Caco-2 (cell line): Measurements from ENCODE around the gene PAFAH2. TPM values are rescaled to one million over a fixed set of nuclear protein-coding genes. Genes with fewer than 3 reads are reported as not detected.

Experiments
- BruUV-seq: library from RNA; stranded (reverse); fragments of 400-500 nt; replicated peaks from 2 replicates; lab custom pipeline; 2021; lab: Mats Ljungman, UMichigan
- CTCF ChIA-PET: fragments of 300-600 bp; sonication (Branson Sonifier 250); formaldehyde crosslinking; loops from one replicate; lab custom pipeline; 2022; ENCODE audit warnings: antibody characterized with exemption; lab: Charles Lee
- POLR2A ChIA-PET: fragments of 300-600 bp; sonication (Branson Sonifier 250); formaldehyde crosslinking; loops from one replicate; lab custom pipeline; 2022; ENCODE audit warnings: antibody characterized with exemption; lab: Charles Lee
- DNase-seq, 2 experiments: peaks; one replicate each; pipeline versions ENCODE4 v3.0.0 to v3.0.0-alpha.2; 2020 to 2022
- H3K27me3 ChIP-seq: replicated peaks from 2 replicates; pipeline ENCODE4 v1.6.0; 2011; ENCODE audit warnings: low read length; ENCODE audit not compliant: control insufficient read depth, insufficient read depth
- H3K36me3 ChIP-seq: 2 replicates; pipeline ENCODE4 v1.5.1; 2011; ENCODE audit warnings: low read length; ENCODE audit not compliant: control insufficient read depth, insufficient read depth
- H3K4me1 ChIP-seq: fragments of 250-450 bp; sonication (Bioruptor Pico); 2 replicates; pipeline ENCODE4 v1.5.1; 2020; ENCODE audit warnings: mild to moderate bottlenecking
- H3K4me3 ChIP-seq: 2 replicates; pipeline ENCODE4 v1.5.1; 2011; ENCODE audit warnings: low read depth, mild to moderate bottlenecking, control low read depth, low read length
- H3K9me3 ChIP-seq: fragments of 250-450 bp; sonication (Bioruptor Pico); 2 replicates; pipeline ENCODE4 v1.5.1; 2020; ENCODE audit warnings: mild to moderate bottlenecking, moderate library complexity
- H3K27ac Mint-ChIP-seq: one replicate; pipeline ENCODE4 v1.8.0; 2022; ENCODE audit warnings: mixed read lengths; ENCODE audit not compliant: unreplicated experiment
- H3K27me3 Mint-ChIP-seq: one replicate; pipeline ENCODE4 v1.8.0; 2022; ENCODE audit warnings: mixed read lengths; ENCODE audit not compliant: insufficient read depth, unreplicated experiment
- H3K36me3 Mint-ChIP-seq: one replicate; pipeline ENCODE4 v1.8.0; 2022; ENCODE audit warnings: mild to moderate bottlenecking, mixed read lengths; ENCODE audit not compliant: insufficient read depth, unreplicated experiment
- H3K4me1 Mint-ChIP-seq: one replicate; pipeline ENCODE4 v1.8.0; 2022; ENCODE audit warnings: low read depth, mixed read lengths; ENCODE audit not compliant: unreplicated experiment
- H3K4me3 Mint-ChIP-seq: one replicate; pipeline ENCODE4 v1.8.0; 2022; ENCODE audit warnings: mild to moderate bottlenecking, moderate library complexity, mixed read lengths; ENCODE audit not compliant: unreplicated experiment
- H3K9me3 Mint-ChIP-seq: one replicate; pipeline ENCODE4 v1.8.0; 2022; ENCODE audit warnings: mixed read lengths; ENCODE audit not compliant: unreplicated experiment
- intact Hi-C: fragments of 100-400 bp; cut with micrococcal nuclease; formaldehyde crosslinking; loops from one replicate; pipeline ENCODE4 v1.10.0; 2022; ENCODE audit not compliant: unreplicated experiment
- total RNA-seq: library from RNA; stranded (reverse); gene quantifications from 2 replicates; pipeline ENCODE4 v1.2.3, GENCODE V29; 2022
- TF ChIP-seq, protein P1 (sequence below), 2 experiments: fragments of 200-600 bp in 1 of 2; IDR thresholded peaks; 1 replicate in 1 of 2; 2 replicates in 1 of 2; pipeline versions ENCODE4 v1.5.1 to v1.8.0; 2011 to 2022; ENCODE audit warnings: antibody characterized with exemption in 1 of 2, control low read depth in 1 of 2, inconsistent platforms in 1 of 2, low read depth in 1 of 2, low read length in 1 of 2, mild to moderate bottlenecking in 1 of 2, moderate library complexity in 1 of 2; ENCODE audit not compliant: insufficient read depth in 1 of 2, severe bottlenecking in 1 of 2, unreplicated experiment in 1 of 2

PAFAH2 gene
- total RNA-seq, 1 experiment from 2014 or later = 8.0 TPM

DNA sequence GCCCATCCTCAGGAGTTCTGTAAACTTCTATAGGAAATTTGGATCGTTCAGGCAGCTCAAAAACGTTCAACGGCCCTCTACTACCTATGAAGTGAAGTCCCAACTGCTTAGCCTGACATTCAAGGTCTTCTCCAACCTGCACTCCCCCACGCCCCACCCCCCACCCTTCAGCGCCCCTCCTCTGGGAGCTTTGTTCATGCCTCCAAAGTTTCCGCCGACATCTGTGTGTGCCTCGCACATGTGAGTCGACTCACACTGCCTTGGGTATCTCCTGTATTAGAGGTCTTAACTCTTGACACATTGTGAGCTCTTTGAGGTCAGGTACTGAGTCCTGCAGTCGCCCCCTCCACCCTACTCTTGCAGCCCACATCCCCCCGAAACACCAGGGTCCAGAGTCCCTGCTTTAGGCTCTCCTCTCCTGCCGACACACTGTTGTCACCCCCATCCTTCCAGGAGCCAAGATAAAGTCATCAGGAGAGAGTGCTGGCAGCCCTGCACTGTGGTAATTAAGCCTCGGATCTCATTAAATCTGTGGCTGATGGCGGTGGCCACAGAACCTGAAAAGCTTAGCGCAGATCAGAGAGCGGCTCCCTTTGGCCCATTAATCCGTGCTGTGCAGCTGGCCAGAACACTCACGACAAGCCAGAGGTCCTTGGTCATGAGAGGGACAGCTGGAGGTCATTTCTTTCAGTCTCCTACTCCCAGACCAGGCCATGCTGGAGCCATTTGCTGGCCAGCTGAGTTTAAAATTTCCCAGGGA, 1.4 kb upstream of the PAFAH2 start:
- BruUV-seq = no TSS peak

DNA sequence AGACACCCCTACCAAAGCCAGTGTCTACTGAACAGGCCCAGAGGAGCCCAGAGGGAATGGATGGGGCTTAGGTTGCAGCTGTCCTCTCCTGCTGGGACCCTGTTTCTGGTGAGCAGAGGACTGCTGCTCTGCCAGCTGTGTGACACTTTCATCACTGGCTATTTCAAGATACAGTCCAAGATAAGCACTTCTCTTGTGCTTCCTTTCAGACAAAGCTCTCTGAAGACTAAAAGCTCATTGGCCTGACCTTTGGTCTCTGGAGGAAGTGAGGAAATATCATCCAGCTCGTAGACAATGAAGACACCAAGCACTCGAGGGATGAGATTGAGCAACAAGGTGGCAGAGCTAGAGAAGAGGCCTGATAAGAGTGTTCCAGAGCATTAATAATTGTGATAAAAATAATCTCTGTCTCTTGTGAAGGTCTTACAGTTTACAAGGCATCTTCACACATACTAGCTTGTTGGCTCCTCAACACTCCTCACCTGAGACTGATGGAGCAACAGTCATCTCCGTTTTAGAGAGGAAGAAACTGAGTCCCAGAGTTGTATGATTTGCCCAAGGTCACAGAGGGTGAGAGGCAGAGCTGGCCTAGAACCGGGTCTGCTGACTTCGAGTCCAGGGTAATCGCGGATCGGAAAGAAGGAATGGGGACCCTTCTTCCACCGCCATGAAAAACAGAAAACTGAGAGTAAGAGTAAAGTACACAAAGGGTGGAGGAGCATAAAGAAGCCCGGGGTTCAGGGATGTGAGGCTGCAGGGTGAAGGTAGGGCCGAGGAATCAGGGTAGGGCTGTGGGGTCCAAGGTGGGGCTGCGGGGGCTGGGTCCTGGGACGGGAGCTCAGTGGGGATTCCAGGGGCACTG, 666 bp downstream of the PAFAH2 start:
- peaks cover 20% of the 10 kb centered on the region for H3K4me1 ChIP-seq
- TF ChIP-seq, protein P1, sequence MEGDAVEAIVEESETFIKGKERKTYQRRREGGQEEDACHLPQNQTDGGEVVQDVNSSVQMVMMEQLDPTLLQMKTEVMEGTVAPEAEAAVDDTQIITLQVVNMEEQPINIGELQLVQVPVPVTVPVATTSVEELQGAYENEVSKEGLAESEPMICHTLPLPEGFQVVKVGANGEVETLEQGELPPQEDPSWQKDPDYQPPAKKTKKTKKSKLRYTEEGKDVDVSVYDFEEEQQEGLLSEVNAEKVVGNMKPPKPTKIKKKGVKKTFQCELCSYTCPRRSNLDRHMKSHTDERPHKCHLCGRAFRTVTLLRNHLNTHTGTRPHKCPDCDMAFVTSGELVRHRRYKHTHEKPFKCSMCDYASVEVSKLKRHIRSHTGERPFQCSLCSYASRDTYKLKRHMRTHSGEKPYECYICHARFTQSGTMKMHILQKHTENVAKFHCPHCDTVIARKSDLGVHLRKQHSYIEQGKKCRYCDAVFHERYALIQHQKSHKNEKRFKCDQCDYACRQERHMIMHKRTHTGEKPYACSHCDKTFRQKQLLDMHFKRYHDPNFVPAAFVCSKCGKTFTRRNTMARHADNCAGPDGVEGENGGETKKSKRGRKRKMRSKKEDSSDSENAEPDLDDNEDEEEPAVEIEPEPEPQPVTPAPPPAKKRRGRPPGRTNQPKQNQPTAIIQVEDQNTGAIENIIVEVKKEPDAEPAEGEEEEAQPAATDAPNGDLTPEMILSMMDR (IDR thresholded peaks at IDR 0.05; ENCODE audit: insufficient read depth in 1 of 2, low read depth in 1 of 2, low read length in 1 of 2, severe bottlenecking in 1 of 2, unreplicated experiment in 1 of 2) = no peak
- TSS peak; percentile 72 for BruUV-seq
- H3K27me3 ChIP-seq = no peaks in the 10 kb centered on the region
- Mint-ChIP-seq H3K4me1 (peaks cover 17% of the 10 kb centered on the region), H3K36me3 (peaks cover 16% of the 10 kb centered on the region), H3K27me3 (no peaks in the 10 kb centered on the region), H3K9me3 (no peaks in the 10 kb centered on the region), H3K27ac (peak overlapping the region; percentile 92), H3K4me3 (peak overlapping the region; percentile 90)
- no peaks in the 10 kb centered on the region for H3K9me3 ChIP-seq
- peak; percentile 70 to 75 for DNase-seq
- peak overlapping the region; percentile 57 for H3K4me3 ChIP-seq
- intact Hi-C loops = loop anchor here (1.0 to 10.0 kb wide), 3 partner anchors 52 to 175 kb away; no protein-coding TSS in a partner anchor
- no peaks in the 10 kb centered on the region for H3K36me3 ChIP-seq
- ChIA-PET POLR2A (interaction anchor here (0.6 to 1.5 kb wide), 11 partner anchors 26 to 495 kb away, joined by 3 to 15 read pairs (median 5); partner anchors contain the start of genes DHDDS, MTFR1L and PAQR7), CTCF (interaction anchor here (0.5 to 4.4 kb wide), 20 partner anchors 10 to 237 kb away, joined by 3 to 69 read pairs (median 4); partner anchors contain the start of genes CEP85, MTFR1L, PAQR7 and STMN1)

More for the DNA sequence above, 1.4 kb upstream of the PAFAH2 start:
- CTCF ChIA-PET = interaction anchor here (4.4 kb wide), 1 partner anchor 103 kb away, joined by 69 read pairs; no protein-coding TSS in a partner anchor
- H3K27me3 Mint-ChIP-seq = no peaks in the 10 kb centered on the region
- H3K27ac Mint-ChIP-seq = no peak overlapping the region
- Histone ChIP-seq H3K27me3 (no peaks in the 10 kb centered on the region), H3K36me3 (no peaks in the 10 kb centered on the region), H3K4me1 (peaks cover 17% of the 10 kb centered on the region), H3K9me3 (no peaks in the 10 kb centered on the region), H3K4me3 (no peak overlapping the region)
- no peaks in the 10 kb centered on the region for H3K9me3 Mint-ChIP-seq
- peaks cover 10% of the 10 kb centered on the region for H3K4me1 Mint-ChIP-seq
- peaks cover 16% of the 10 kb centered on the region for H3K36me3 Mint-ChIP-seq
- POLR2A ChIA-PET = no interaction called here
- no peak for DNase-seq
- TF ChIP-seq, protein P1 (IDR thresholded peaks at IDR 0.05; ENCODE audit: insufficient read depth in 1 of 2, low read depth in 1 of 2, low read length in 1 of 2, severe bottlenecking in 1 of 2, unreplicated experiment in 1 of 2) = no peak
- intact Hi-C loops = loop anchor here (5.0 to 10.0 kb wide), 2 partner anchors 54 to 177 kb away; no protein-coding TSS in a partner anchor
- H3K4me3 Mint-ChIP-seq = no peak overlapping the region
